Fibroblast of lung (primary cell): ENCODE results near the gene CALB2. TPM values are rescaled to one million over a fixed set of nuclear protein-coding genes. Genes with fewer than 3 reads are reported as not detected.

ENCODE experiments used
- DNase-seq, 2 donors: peaks; one replicate each; pipeline versions ENCODE4 v3.0.0 to v3.0.0-alpha.2; 2010; ENCODE audit warnings: low read depth in 2 of 2
- H2AFZ ChIP-seq: 2 replicates; pipeline ENCODE4 v1.5.1; 2012; ENCODE audit warnings: low read length, control low read depth, inconsistent platforms
- H3K27ac ChIP-seq: 2 replicates; pipeline ENCODE4 v1.5.1; 2011; ENCODE audit warnings: low read length, control low read depth; ENCODE audit not compliant: insufficient read depth
- H3K27me3 ChIP-seq: 2 replicates; pipeline ENCODE4 v1.5.1; 2011; ENCODE audit warnings: mild to moderate bottlenecking, low read length; ENCODE audit not compliant: control insufficient read depth, insufficient read depth
- H3K36me3 ChIP-seq: 2 replicates; pipeline ENCODE4 v1.5.1; 2011; ENCODE audit warnings: low read length; ENCODE audit not compliant: control insufficient read depth, insufficient read depth
- H3K4me1 ChIP-seq: 2 replicates; pipeline ENCODE4 v1.5.1; 2011; ENCODE audit warnings: low read length; ENCODE audit not compliant: control insufficient read depth, insufficient read depth; ENCODE audit errors: extremely low read depth
- H3K4me2 ChIP-seq: 2 replicates; pipeline ENCODE4 v1.5.1; 2011; ENCODE audit warnings: low read length, control low read depth; ENCODE audit not compliant: insufficient read depth; ENCODE audit errors: extremely low read depth
- H3K4me3 ChIP-seq, 4 experiments: fragments of 200-600 bp in 1 of 4; sonication (generic) in 1 of 4; replicated peaks in 1 of 4; 2 replicates each; pipeline ENCODE4 v1.5.1; 2011 to 2016; ENCODE audit warnings: low read length in 4 of 4, low read depth in 3 of 4, mild to moderate bottlenecking in 3 of 4, control low read depth in 2 of 4, inconsistent platforms in 1 of 4, mixed read lengths in 1 of 4; ENCODE audit not compliant: insufficient read depth in 1 of 4; ENCODE audit errors: control extremely low read depth in 1 of 4
- H3K79me2 ChIP-seq: 2 replicates; pipeline ENCODE4 v1.5.1; 2012; ENCODE audit warnings: mild to moderate bottlenecking, low read length, inconsistent platforms; ENCODE audit not compliant: control insufficient read depth, insufficient read depth
- H3K9ac ChIP-seq: 2 replicates; pipeline ENCODE4 v1.5.1; 2011; ENCODE audit warnings: mild to moderate bottlenecking, low read length, control low read depth; ENCODE audit not compliant: insufficient read depth
- H3K9me3 ChIP-seq: 2 replicates; pipeline ENCODE4 v1.5.1; 2012; ENCODE audit warnings: low read depth, low read length; ENCODE audit not compliant: control insufficient read depth, insufficient read depth
- H4K20me1 ChIP-seq: 2 replicates; pipeline ENCODE4 v1.5.1; 2011; ENCODE audit warnings: low read length; ENCODE audit not compliant: control insufficient read depth, insufficient read depth; ENCODE audit errors: extremely low read depth
- CTCF ChIP-seq, 2 donors: IDR thresholded peaks in 1 of 2; conservative IDR thresholded peaks in 1 of 2; 1 replicate in 1 of 2; 2 replicates in 1 of 2; pipeline ENCODE4 v1.5.1; 2011 to 2012; ENCODE audit warnings: low read length in 2 of 2, control low read depth in 1 of 2, inconsistent platforms in 1 of 2, low read depth in 1 of 2, mild to moderate bottlenecking in 1 of 2
- EZH2 ChIP-seq: IDR thresholded peaks from 2 replicates; pipeline ENCODE4 v1.5.1; 2012; ENCODE audit warnings: low read length, control low read depth, mild to moderate bottlenecking; ENCODE audit errors: missing control alignments
- polyA plus RNA-seq, 2 donors: library from polyadenylated mRNA; depleted of rRNA in 1 of 2; stranded (reverse) in 1 of 2; unstranded in 1 of 2; fragments of >200 nt; gene quantifications; 2 replicates each; pipeline ENCODE4 v1.2.1, GENCODE V29; 2011 to 2012; ENCODE audit warnings: missing spikeins in 1 of 2
- total RNA-seq: library from RNA; depleted of rRNA; stranded (reverse); fragments of >200 nt; gene quantifications from 2 replicates; pipeline ENCODE4 v1.2.1, GENCODE V29; 2014

The CALB2 gene
- total and polyA plus RNA-seq, 2 donors (not counting 1 experiment from before 2014, with no cell fraction given), result 0.58 to 1.3 TPM

- Histone ChIP-seq H3K36me3 (no peaks in the 10 kb centered on the region), H3K4me3 (no peak overlapping the region), H3K27me3 (no peaks in the 10 kb centered on the region), H3K79me2 (no peaks in the 10 kb centered on the region), H3K4me1 (no peaks in the 10 kb centered on the region), H3K4me2 (no peak overlapping the region), H3K9ac (no peak overlapping the region), H2AFZ (no peak overlapping the region), H4K20me1 (no peaks in the 10 kb centered on the region), H3K9me3 (no peaks in the 10 kb centered on the region), H3K27ac (no peak overlapping the region)
- TF ChIP-seq CTCF (conservative IDR thresholded peaks at IDR 0.05 in 1 of 2, IDR thresholded peaks at IDR 0.05 in 1 of 2; ENCODE audit: low read depth in 1 of 2, low read length in 2 of 2), result no peak
- TF ChIP-seq EZH2, result no peak
- DNase-seq, result no peak
Observed at GRCh38 chr16:71345031-71345430, 13.5 kb upstream of the CALB2 start.

- Histone ChIP-seq H3K4me3 (no peak overlapping the region), H3K36me3 (no peaks in the 10 kb centered on the region), H2AFZ (no peak overlapping the region), H3K9me3 (no peaks in the 10 kb centered on the region), H3K4me2 (no peak overlapping the region), H3K27me3 (no peaks in the 10 kb centered on the region), H3K4me1 (no peaks in the 10 kb centered on the region), H3K27ac (no peak overlapping the region), H3K9ac (no peak overlapping the region), H4K20me1 (no peaks in the 10 kb centered on the region), H3K79me2 (no peaks in the 10 kb centered on the region)
- no peak for DNase-seq
- TF ChIP-seq EZH2, result no peak
- no peak for TF ChIP-seq CTCF (conservative IDR thresholded peaks at IDR 0.05 in 1 of 2, IDR thresholded peaks at IDR 0.05 in 1 of 2; ENCODE audit: low read depth in 1 of 2, low read length in 2 of 2)
Observed at GRCh38 chr16:71347146-71347545, 11.4 kb upstream of the CALB2 start.

GRCh38 chr16:71348262-71349085 is 10.0 kb upstream of the CALB2 start:
- Histone ChIP-seq H3K27ac (no peak overlapping the region), H3K36me3 (no peaks in the 10 kb centered on the region), H4K20me1 (no peaks in the 10 kb centered on the region), H3K4me3 (no peak overlapping the region), H3K79me2 (no peaks in the 10 kb centered on the region), H3K9me3 (no peaks in the 10 kb centered on the region), H3K9ac (no peak overlapping the region), H3K4me2 (no peak overlapping the region), H3K27me3 (peaks cover 6% of the 10 kb centered on the region), H2AFZ (no peak overlapping the region), H3K4me1 (no peaks in the 10 kb centered on the region)
- no peak for TF ChIP-seq EZH2
- TF ChIP-seq CTCF (conservative IDR thresholded peaks at IDR 0.05 in 1 of 2, IDR thresholded peaks at IDR 0.05 in 1 of 2; ENCODE audit: low read depth in 1 of 2, low read length in 2 of 2), result no peak
- DNase-seq, result no peak
